ENCODE measurements around the gene KIAA1958. TPM values are rescaled to one million over a fixed set of nuclear protein-coding genes. Genes with fewer than 3 reads are reported as not detected.

The KIAA1958 gene
- total and polyA plus RNA-seq, 2 experiments from 2014 or later: 9.4 to 41.7 TPM

- Mint-ChIP-seq H3K27me3 (ENCODE audit: insufficient read depth, low read depth, poor library complexity) (peaks cover 10% of the 10 kb centered on the region), H3K27ac (no peak overlapping the region), H3K9me3 (peaks cover 17% of the 10 kb centered on the region), H3K4me1 (peaks cover 63% of the 10 kb centered on the region), H3K4me3 (no peak overlapping the region), H3K36me3 (ENCODE audit: low read depth) (peaks cover 16% of the 10 kb centered on the region; the same call in 2 of the 3 replicates)
- Histone ChIP-seq H3K9me2 (ENCODE audit: insufficient read depth) (no peaks in the 10 kb centered on the region), H3K27me3 (ENCODE audit: insufficient read depth) (no peaks in the 10 kb centered on the region), H3K27ac (ENCODE audit: low read depth) (0 out of 2 replicates have a peak overlapping the region, but pooled peaks have one; percentile 8), H3K4me2 (peak overlapping the region; percentile 50; the same call in 1 of the 2 replicates), H4K20me1 (replicated peaks; ENCODE audit: insufficient read depth) (peaks cover 3% of the 10 kb centered on the region; the same call in 1 of the 2 replicates), H3K4me3 (no peak overlapping the region), H2AFZ (no peak overlapping the region), H3K79me2 (replicated peaks; ENCODE audit: insufficient read depth) (peaks cover 73% of the 10 kb centered on the region), H3K36me3 (ENCODE audit: insufficient read depth) (no peaks in the 10 kb centered on the region), H3F3A (replicated peaks; ENCODE audit: low read depth) (no peaks in the 10 kb centered on the region), H3K4me1 (ENCODE audit: insufficient read depth) (peaks cover 49% of the 10 kb centered on the region)
- TF ChIP-seq ZNF462 (CRISPR knock-in tag; IDR thresholded peaks at IDR 0.05) (peak; percentile 56; the same call in 1 of the 2 replicates), EZH2 (IDR thresholded peaks at IDR 0.05; ENCODE audit: low read depth, unreplicated experiment) (no peak)
- ATAC-seq (peak; percentile 12; the same call in 2 of the 3 replicates), DNase-seq (ENCODE audit: low spot score) (peak; percentile 66)
These were observed 63.9 kb downstream of the KIAA1958 start for GRCh38 chr9:112550531-112550930.

- Histone ChIP-seq H4K20me1 (replicated peaks; ENCODE audit: insufficient read depth) (peaks cover 7% of the 10 kb centered on the region), H3F3A (replicated peaks; ENCODE audit: low read depth) (no peaks in the 10 kb centered on the region; the same call in 1 of the 2 replicates), H3K79me2 (replicated peaks; ENCODE audit: insufficient read depth) (peaks cover 80% of the 10 kb centered on the region), H3K4me2 (peak overlapping the region; percentile 4; the same call in 1 of the 2 replicates), H3K27ac (ENCODE audit: low read depth) (no peak overlapping the region), H3K36me3 (ENCODE audit: insufficient read depth) (no peaks in the 10 kb centered on the region), H3K4me3 (no peak overlapping the region), H3K9me2 (ENCODE audit: insufficient read depth) (no peaks in the 10 kb centered on the region), H3K4me1 (ENCODE audit: insufficient read depth) (peaks cover 45% of the 10 kb centered on the region), H2AFZ (no peak overlapping the region), H3K27me3 (ENCODE audit: insufficient read depth) (no peaks in the 10 kb centered on the region)
- H3K27ac Mint-ChIP-seq: peak overlapping the region; percentile 10
- H3K4me1 Mint-ChIP-seq: peaks cover 58% of the 10 kb centered on the region
- H3K27me3 Mint-ChIP-seq (ENCODE audit: insufficient read depth, low read depth, poor library complexity): peaks cover 10% of the 10 kb centered on the region
- no peak overlapping the region for H3K4me3 Mint-ChIP-seq
- ATAC-seq: no peak
- peaks cover 7% of the 10 kb centered on the region; the same call in 2 of the 3 replicates for H3K9me3 Mint-ChIP-seq
- no peak for DNase-seq (ENCODE audit: low spot score)
- TF ChIP-seq ZNF331 (CRISPR knock-in tag; IDR thresholded peaks at IDR 0.05; ENCODE audit: low read depth): no peak
- H3K36me3 Mint-ChIP-seq (ENCODE audit: low read depth): peaks cover 5% of the 10 kb centered on the region; the same call in 2 of the 3 replicates
These were observed 65.0 kb downstream of the KIAA1958 start for GRCh38 chr9:112551641-112552040.
